Liver (tissue), 9 donors: ENCODE data around the gene EIPR1. TPM values are rescaled to one million over a fixed set of nuclear protein-coding genes. Genes with fewer than 3 reads are reported as not detected.

Experiments used
- DNase-seq: peaks from one replicate; pipeline ENCODE4 v3.0.0-alpha.2; 2017; ENCODE audit warnings: low spot score
- H3K27ac ChIP-seq, 2 donors: one replicate each; pipeline ENCODE4 v1.7.0; 2013; ENCODE audit warnings: inconsistent platforms in 2 of 2, low read length in 2 of 2, control low read depth in 1 of 2, low read depth in 1 of 2, mild to moderate bottlenecking in 1 of 2
- H3K27me3 ChIP-seq, 4 donors: one replicate each; pipeline versions ENCODE4 v1.6.1 to v1.7.0; 2013; ENCODE audit warnings: low read length in 3 of 4, inconsistent platforms in 1 of 4, mild to moderate bottlenecking in 1 of 4, moderate library complexity in 1 of 4; ENCODE audit not compliant: control insufficient read depth in 4 of 4, insufficient read depth in 4 of 4
- H3K36me3 ChIP-seq, 4 donors: one replicate each; pipeline versions ENCODE4 v1.6.1 to v1.7.0; 2013; ENCODE audit warnings: low read length in 3 of 4, mild to moderate bottlenecking in 3 of 4, low read depth in 1 of 4, moderate library complexity in 1 of 4; ENCODE audit not compliant: control insufficient read depth in 4 of 4, insufficient read depth in 3 of 4
- H3K4me1 ChIP-seq, 4 donors: one replicate each; pipeline versions ENCODE4 v1.6.1 to v1.7.0; 2013; ENCODE audit warnings: low read length in 3 of 4, mild to moderate bottlenecking in 3 of 4, moderate library complexity in 1 of 4; ENCODE audit not compliant: control insufficient read depth in 4 of 4, insufficient read depth in 4 of 4
- H3K4me3 ChIP-seq, 3 donors: one replicate each; pipeline versions ENCODE4 v1.6.1 to v1.7.0; 2013; ENCODE audit warnings: low read length in 3 of 3, control low read depth in 1 of 3, low read depth in 1 of 3, mild to moderate bottlenecking in 1 of 3
- H3K9ac ChIP-seq, 2 donors: one replicate each; pipeline ENCODE4 v1.7.0; 2013; ENCODE audit warnings: low read length in 2 of 2, mild to moderate bottlenecking in 2 of 2, moderate library complexity in 2 of 2, control low read depth in 1 of 2, low read depth in 1 of 2
- H3K9me3 ChIP-seq, 4 donors: one replicate each; pipeline versions ENCODE4 v1.6.1 to v1.7.0; 2013; ENCODE audit warnings: low read length in 3 of 4; ENCODE audit not compliant: control insufficient read depth in 4 of 4
- FOXA1 ChIP-seq: IDR thresholded peaks from 2 replicates; pipeline ENCODE4 v1.6.1; 2016; ENCODE audit warnings: antibody characterized with exemption
- FOXA2 ChIP-seq: IDR thresholded peaks from 2 replicates; pipeline ENCODE4 v1.6.1; 2016; ENCODE audit warnings: antibody characterized with exemption
- GABPA ChIP-seq, 2 donors: IDR thresholded peaks in 1 of 2; conservative IDR thresholded peaks in 1 of 2; 2 replicates each; pipeline ENCODE4 v1.6.1; 2016; ENCODE audit warnings: antibody characterized with exemption in 2 of 2, mild to moderate bottlenecking in 1 of 2, moderate library complexity in 1 of 2
- HNF4A ChIP-seq, 2 donors: conservative IDR thresholded peaks; 2 replicates each; pipeline ENCODE4 v1.6.1; 2016; ENCODE audit warnings: antibody characterized with exemption in 2 of 2, mild to moderate bottlenecking in 2 of 2
- HNF4G ChIP-seq: IDR thresholded peaks from 2 replicates; pipeline ENCODE4 v1.6.1; 2016; ENCODE audit warnings: antibody characterized with exemption
- JUND ChIP-seq, 2 donors: IDR thresholded peaks; 2 replicates each; pipeline ENCODE4 v1.6.1; 2016; ENCODE audit warnings: antibody characterized with exemption in 2 of 2
- NR2F2 ChIP-seq: IDR thresholded peaks from 2 replicates; pipeline ENCODE4 v1.6.1; 2016; ENCODE audit warnings: antibody characterized with exemption
- RAD21 ChIP-seq, 2 donors: IDR thresholded peaks; 2 replicates each; pipeline ENCODE4 v1.6.1; 2016; ENCODE audit warnings: antibody characterized with exemption in 2 of 2, mild to moderate bottlenecking in 2 of 2
- YY1 ChIP-seq: IDR thresholded peaks from 2 replicates; pipeline ENCODE4 v1.6.1; 2016; ENCODE audit warnings: antibody characterized with exemption, mild to moderate bottlenecking
- WGBS: extraction: QIAGEN DNeasy Blood & Tissue Kit; methylation state at CpG from one replicate; pipeline ENCODE4 v1.1.7; 2013; 5-methylcytosine and 5-hydroxymethylcytosine counted together
- polyA plus RNA-seq, 2 donors: library from polyadenylated mRNA; stranded (reverse) in 1 of 2; unstranded in 1 of 2; fragments of 200-250 nt in 1 of 2; fragments of >200 nt in 1 of 2; fragmentation: Nextera tagmentation in 1 of 2; extraction: Ambion mirVana in 1 of 2; gene quantifications; one replicate each; pipeline versions ENCODE4 v1.2.1 to v1.2.3, GENCODE V29; 2013 to 2015
- total RNA-seq, 2 donors: library from RNA; depleted of rRNA; stranded (reverse); fragments of >200 nt; gene quantifications; one replicate each; pipeline ENCODE4 v1.2.3, GENCODE V29; 2014
- TF ChIP-seq, protein P1 (sequence below): IDR thresholded peaks from 2 replicates; pipeline ENCODE4 v1.6.1; 2016; ENCODE audit warnings: antibody characterized with exemption
- TF ChIP-seq, protein P2 (sequence below): IDR thresholded peaks from 2 replicates; pipeline ENCODE4 v1.6.1; 2016; ENCODE audit warnings: antibody characterized with exemption
- TF ChIP-seq, protein P3 (sequence below): IDR thresholded peaks from 2 replicates; pipeline ENCODE4 v1.6.1; 2016; ENCODE audit warnings: antibody characterized with exemption
- TF ChIP-seq, protein P4 (sequence below): fragments of 150-350 bp; IDR thresholded peaks from 2 replicates; pipeline ENCODE4 v1.5.1; 2017; ENCODE audit warnings: improper control_type of control experiment, low read depth, low read length; ENCODE audit not compliant: missing input control
- TF ChIP-seq, protein P5 (sequence below): IDR thresholded peaks from 2 replicates; pipeline ENCODE4 v1.6.1; 2016; ENCODE audit warnings: antibody characterized with exemption, mild to moderate bottlenecking
- donor health status: healthy.
- donor health status: healthy.
- donor health status: healthy.
- donor health status: healthy.
- donor health status: healthy.

EIPR1 gene
- total and polyA plus RNA-seq, 4 donors: 7.6 to 12.1 (median 11.4) TPM

DNA sequence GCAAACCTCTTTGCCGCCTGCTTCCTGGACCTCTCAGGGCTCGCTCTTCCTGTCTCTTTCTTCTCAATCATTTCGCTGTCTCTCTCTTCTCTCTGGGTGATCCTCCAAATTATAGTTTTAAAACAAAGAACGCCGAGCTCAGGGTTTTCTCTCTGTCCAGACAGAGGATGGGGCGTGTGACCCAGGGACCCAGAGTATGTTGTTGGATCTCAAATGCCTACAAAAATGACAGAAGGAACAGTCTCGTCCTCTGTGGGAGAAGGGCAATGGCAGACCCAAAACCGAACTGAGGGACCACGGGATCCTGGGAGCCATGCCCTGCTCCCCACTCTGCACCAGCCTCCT, 88.5 kb downstream of the EIPR1 start:
- no peak overlapping the region for H3K27ac ChIP-seq
- H3K36me3 ChIP-seq: no peaks in the 10 kb centered on the region
- TF ChIP-seq, protein P1, sequence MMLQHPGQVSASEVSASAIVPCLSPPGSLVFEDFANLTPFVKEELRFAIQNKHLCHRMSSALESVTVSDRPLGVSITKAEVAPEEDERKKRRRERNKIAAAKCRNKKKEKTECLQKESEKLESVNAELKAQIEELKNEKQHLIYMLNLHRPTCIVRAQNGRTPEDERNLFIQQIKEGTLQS: no peak
- TF ChIP-seq FOXA2 (no peak), YY1 (no peak), GABPA (IDR thresholded peaks at IDR 0.05 in 1 of 2, conservative IDR thresholded peaks at IDR 0.05 in 1 of 2) (no peak), HNF4A (conservative IDR thresholded peaks at IDR 0.05) (no peak), FOXA1 (no peak), RAD21 (IDR thresholded peaks at IDR 0.05) (no peak)
- TF ChIP-seq, protein P2, sequence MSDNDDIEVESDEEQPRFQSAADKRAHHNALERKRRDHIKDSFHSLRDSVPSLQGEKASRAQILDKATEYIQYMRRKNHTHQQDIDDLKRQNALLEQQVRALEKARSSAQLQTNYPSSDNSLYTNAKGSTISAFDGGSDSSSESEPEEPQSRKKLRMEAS: no peak
- H3K27me3 ChIP-seq: no peaks in the 10 kb centered on the region
- H3K9ac ChIP-seq: no peak overlapping the region
- WGBS: 96% methylated on average over 9 of the region's 9 CpGs
- DNase-seq: no peak
- H3K4me3 ChIP-seq: no peak overlapping the region
- H3K9me3 ChIP-seq: no peaks in the 10 kb centered on the region
- H3K4me1 ChIP-seq: no peaks in the 10 kb centered on the region

DNA sequence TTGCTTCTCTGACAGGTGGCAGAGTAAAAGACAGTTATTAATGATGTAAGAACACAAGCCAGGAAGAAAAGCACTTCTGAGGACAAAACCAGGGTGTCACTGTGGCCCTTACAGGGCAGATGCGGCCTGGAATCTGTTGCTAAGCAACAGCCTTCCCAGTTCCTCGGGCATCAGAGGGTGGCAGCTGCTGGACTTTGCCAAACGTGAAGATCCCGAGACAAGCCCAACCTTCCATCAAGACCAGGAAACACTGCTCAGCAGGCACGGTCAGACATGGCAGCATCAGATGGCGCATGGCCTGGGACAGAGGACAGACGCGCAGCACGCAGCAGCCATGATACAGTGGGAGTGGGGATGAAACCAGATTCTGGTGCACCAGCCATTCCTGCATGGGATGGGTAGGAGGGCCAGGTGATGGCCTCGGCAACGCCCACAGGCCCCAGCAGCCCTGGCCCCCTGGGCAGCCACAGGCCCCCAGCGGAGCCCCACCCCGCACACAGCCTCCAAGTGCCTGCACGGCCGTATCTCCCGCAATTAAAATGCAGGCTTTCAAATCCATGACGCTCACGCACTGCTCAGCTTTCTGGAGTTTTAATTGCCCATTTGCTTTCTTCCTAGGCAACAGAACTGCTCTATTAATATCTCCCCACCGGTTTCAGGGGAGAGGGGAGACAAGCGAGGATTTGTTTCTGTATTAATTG, 89.0 kb downstream of the EIPR1 start:
- WGBS: 95% methylated on average over 20 of the region's 20 CpGs

DNA sequence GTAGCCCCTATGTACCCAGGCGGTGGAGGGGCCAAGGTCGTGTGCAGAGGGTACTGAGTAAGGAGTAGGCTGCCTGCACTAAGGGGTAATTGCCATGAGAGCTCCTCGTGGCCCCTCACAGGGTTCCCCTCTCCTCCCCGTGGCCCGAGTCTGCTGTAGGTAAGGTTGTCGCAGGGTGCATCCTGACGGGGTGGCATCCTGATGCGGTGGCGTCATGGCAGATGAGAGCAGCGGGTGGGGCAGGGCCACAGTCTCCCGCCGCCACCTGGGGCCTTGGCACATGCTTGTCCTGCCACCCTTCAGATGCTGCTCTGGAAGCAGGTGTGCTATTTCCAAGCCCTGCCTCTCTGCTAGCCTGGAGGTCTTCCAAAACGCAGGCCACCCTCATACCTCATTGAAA, 89.7 kb downstream of the EIPR1 start:
- 91% methylated on average over 13 of the region's 13 CpGs for WGBS
- no peak overlapping the region for H3K27ac ChIP-seq
- DNase-seq: no peak
- TF ChIP-seq, protein P2: no peak
- TF ChIP-seq, protein P3, sequence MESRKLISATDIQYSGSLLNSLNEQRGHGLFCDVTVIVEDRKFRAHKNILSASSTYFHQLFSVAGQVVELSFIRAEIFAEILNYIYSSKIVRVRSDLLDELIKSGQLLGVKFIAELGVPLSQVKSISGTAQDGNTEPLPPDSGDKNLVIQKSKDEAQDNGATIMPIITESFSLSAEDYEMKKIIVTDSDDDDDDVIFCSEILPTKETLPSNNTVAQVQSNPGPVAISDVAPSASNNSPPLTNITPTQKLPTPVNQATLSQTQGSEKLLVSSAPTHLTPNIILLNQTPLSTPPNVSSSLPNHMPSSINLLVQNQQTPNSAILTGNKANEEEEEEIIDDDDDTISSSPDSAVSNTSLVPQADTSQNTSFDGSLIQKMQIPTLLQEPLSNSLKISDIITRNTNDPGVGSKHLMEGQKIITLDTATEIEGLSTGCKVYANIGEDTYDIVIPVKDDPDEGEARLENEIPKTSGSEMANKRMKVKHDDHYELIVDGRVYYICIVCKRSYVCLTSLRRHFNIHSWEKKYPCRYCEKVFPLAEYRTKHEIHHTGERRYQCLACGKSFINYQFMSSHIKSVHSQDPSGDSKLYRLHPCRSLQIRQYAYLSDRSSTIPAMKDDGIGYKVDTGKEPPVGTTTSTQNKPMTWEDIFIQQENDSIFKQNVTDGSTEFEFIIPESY: no peak
- TF ChIP-seq HNF4G: no peak
- TF ChIP-seq HNF4A (conservative IDR thresholded peaks at IDR 0.05): no peak
- no peak for TF ChIP-seq RAD21 (IDR thresholded peaks at IDR 0.05)
- TF ChIP-seq GABPA (IDR thresholded peaks at IDR 0.05 in 1 of 2, conservative IDR thresholded peaks at IDR 0.05 in 1 of 2): no peak
- TF ChIP-seq, protein P4, sequence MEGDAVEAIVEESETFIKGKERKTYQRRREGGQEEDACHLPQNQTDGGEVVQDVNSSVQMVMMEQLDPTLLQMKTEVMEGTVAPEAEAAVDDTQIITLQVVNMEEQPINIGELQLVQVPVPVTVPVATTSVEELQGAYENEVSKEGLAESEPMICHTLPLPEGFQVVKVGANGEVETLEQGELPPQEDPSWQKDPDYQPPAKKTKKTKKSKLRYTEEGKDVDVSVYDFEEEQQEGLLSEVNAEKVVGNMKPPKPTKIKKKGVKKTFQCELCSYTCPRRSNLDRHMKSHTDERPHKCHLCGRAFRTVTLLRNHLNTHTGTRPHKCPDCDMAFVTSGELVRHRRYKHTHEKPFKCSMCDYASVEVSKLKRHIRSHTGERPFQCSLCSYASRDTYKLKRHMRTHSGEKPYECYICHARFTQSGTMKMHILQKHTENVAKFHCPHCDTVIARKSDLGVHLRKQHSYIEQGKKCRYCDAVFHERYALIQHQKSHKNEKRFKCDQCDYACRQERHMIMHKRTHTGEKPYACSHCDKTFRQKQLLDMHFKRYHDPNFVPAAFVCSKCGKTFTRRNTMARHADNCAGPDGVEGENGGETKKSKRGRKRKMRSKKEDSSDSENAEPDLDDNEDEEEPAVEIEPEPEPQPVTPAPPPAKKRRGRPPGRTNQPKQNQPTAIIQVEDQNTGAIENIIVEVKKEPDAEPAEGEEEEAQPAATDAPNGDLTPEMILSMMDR: no peak

More for the DNA sequence above, 89.0 kb downstream of the EIPR1 start:
- Histone ChIP-seq H3K36me3 (no peaks in the 10 kb centered on the region), H3K27ac (no peak overlapping the region), H3K9ac (no peak overlapping the region), H3K4me1 (no peaks in the 10 kb centered on the region), H3K27me3 (no peaks in the 10 kb centered on the region), H3K9me3 (no peaks in the 10 kb centered on the region), H3K4me3 (no peak overlapping the region)
- no peak for DNase-seq
- TF ChIP-seq RAD21 (IDR thresholded peaks at IDR 0.05) (no peak), NR2F2 (no peak), GABPA (IDR thresholded peaks at IDR 0.05 in 1 of 2, conservative IDR thresholded peaks at IDR 0.05 in 1 of 2) (no peak), FOXA2 (no peak), JUND (IDR thresholded peaks at IDR 0.05) (no peak)
- TF ChIP-seq, protein P5, sequence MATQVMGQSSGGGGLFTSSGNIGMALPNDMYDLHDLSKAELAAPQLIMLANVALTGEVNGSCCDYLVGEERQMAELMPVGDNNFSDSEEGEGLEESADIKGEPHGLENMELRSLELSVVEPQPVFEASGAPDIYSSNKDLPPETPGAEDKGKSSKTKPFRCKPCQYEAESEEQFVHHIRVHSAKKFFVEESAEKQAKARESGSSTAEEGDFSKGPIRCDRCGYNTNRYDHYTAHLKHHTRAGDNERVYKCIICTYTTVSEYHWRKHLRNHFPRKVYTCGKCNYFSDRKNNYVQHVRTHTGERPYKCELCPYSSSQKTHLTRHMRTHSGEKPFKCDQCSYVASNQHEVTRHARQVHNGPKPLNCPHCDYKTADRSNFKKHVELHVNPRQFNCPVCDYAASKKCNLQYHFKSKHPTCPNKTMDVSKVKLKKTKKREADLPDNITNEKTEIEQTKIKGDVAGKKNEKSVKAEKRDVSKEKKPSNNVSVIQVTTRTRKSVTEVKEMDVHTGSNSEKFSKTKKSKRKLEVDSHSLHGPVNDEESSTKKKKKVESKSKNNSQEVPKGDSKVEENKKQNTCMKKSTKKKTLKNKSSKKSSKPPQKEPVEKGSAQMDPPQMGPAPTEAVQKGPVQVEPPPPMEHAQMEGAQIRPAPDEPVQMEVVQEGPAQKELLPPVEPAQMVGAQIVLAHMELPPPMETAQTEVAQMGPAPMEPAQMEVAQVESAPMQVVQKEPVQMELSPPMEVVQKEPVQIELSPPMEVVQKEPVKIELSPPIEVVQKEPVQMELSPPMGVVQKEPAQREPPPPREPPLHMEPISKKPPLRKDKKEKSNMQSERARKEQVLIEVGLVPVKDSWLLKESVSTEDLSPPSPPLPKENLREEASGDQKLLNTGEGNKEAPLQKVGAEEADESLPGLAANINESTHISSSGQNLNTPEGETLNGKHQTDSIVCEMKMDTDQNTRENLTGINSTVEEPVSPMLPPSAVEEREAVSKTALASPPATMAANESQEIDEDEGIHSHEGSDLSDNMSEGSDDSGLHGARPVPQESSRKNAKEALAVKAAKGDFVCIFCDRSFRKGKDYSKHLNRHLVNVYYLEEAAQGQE: no peak

More for the DNA sequence above, 89.7 kb downstream of the EIPR1 start:
- no peak overlapping the region for H3K4me3 ChIP-seq
- H3K9me3 ChIP-seq: no peaks in the 10 kb centered on the region
- no peaks in the 10 kb centered on the region for H3K36me3 ChIP-seq
- H3K27me3 ChIP-seq: no peaks in the 10 kb centered on the region
- H3K4me1 ChIP-seq: no peaks in the 10 kb centered on the region
- no peak overlapping the region for H3K9ac ChIP-seq
